HepG2 (cell line): ENCODE data around the gene MIA2. TPM values are rescaled to one million over a fixed set of nuclear protein-coding genes. Genes with fewer than 3 reads are reported as not detected.
A peak's percentile ranks its signal among the peaks of the same experiment; 100 is the strongest.

Experiments
- ATF1 ChIP-seq: IDR thresholded peaks from 2 replicates; pipeline ENCODE4 v1.6.1; 2016; ENCODE audit warnings: mild to moderate bottlenecking, control low read depth
- CENPT ChIP-seq: sonication (generic); formaldehyde crosslinking; IDR thresholded peaks from 2 replicates; pipeline ENCODE4 v1.8.0; 2022; ENCODE audit warnings: low read depth, mild to moderate bottlenecking, moderate library complexity, missing genetic modification reagents
- DMTF1 ChIP-seq: sonication (generic); formaldehyde crosslinking; IDR thresholded peaks from 2 replicates; pipeline ENCODE4 v1.4.0; 2020; ENCODE audit warnings: mild to moderate bottlenecking, missing genetic modification reagents
- DNMT3B ChIP-seq: conservative IDR thresholded peaks from 2 replicates; pipeline ENCODE4 v1.6.1; 2016; ENCODE audit warnings: missing biosample characterization, control low read depth
- FOSL2 ChIP-seq: sonication (generic); formaldehyde crosslinking; IDR thresholded peaks from 2 replicates; pipeline ENCODE4 v1.4.0; 2020; ENCODE audit warnings: missing genetic modification reagents
- HNF4A ChIP-seq: sonication (generic); formaldehyde crosslinking; IDR thresholded peaks from 2 replicates; pipeline ENCODE4 v1.4.0; 2020; ENCODE audit warnings: missing genetic modification reagents
- JUND ChIP-seq: sonication (generic); formaldehyde crosslinking; IDR thresholded peaks from 2 replicates; pipeline ENCODE4 v1.8.0; 2022; ENCODE audit warnings: mild to moderate bottlenecking, missing genetic modification reagents
- MAFF ChIP-seq: IDR thresholded peaks from 2 replicates; pipeline ENCODE4 v1.6.1; 2011; ENCODE audit warnings: low read depth, low read length, improper control_type of control experiment
- MYC ChIP-seq: sonication (generic); formaldehyde crosslinking; IDR thresholded peaks from 2 replicates; pipeline ENCODE4 v1.9.0; 2021; ENCODE audit warnings: missing genetic modification reagents, borderline replicate concordance
- NAIF1 ChIP-seq: sonication (generic); formaldehyde crosslinking; IDR thresholded peaks from 2 replicates; pipeline ENCODE4 v1.5.0; 2020; ENCODE audit warnings: mild to moderate bottlenecking, missing genetic modification reagents, borderline replicate concordance
- RCOR2 ChIP-seq: IDR thresholded peaks from 2 replicates; pipeline ENCODE4 v1.6.1; 2016; ENCODE audit warnings: missing biosample characterization, missing genetic modification reagents
- TAF1 ChIP-seq: sonication (generic); formaldehyde crosslinking; IDR thresholded peaks from 2 replicates; pipeline ENCODE4 v1.4.0; 2020; ENCODE audit warnings: missing genetic modification reagents
- TBX3 ChIP-seq: fragments of 450-650 bp; IDR thresholded peaks from 2 replicates; pipeline ENCODE4 v1.6.1; 2017; ENCODE audit warnings: antibody characterized with exemption, mild to moderate bottlenecking, inconsistent platforms, borderline replicate concordance
- ZFP1 ChIP-seq: IDR thresholded peaks from 2 replicates; pipeline ENCODE4 v1.6.1; 2016
- ZFP37 ChIP-seq: sonication (generic); formaldehyde crosslinking; IDR thresholded peaks from 2 replicates; pipeline ENCODE4 v1.4.0; 2020; ENCODE audit warnings: missing genetic modification reagents, borderline replicate concordance
- ZNF263 ChIP-seq: sonication (generic); formaldehyde crosslinking; IDR thresholded peaks from 2 replicates; pipeline ENCODE4 v1.4.0; 2020; ENCODE audit warnings: missing genetic modification reagents
- ZNF562 ChIP-seq: sonication (generic); formaldehyde crosslinking; IDR thresholded peaks from 2 replicates; pipeline ENCODE4 v1.8.0; 2022; ENCODE audit warnings: missing genetic modification reagents, borderline replicate concordance
- polyA plus RNA-seq, 8 experiments: library from polyadenylated mRNA; depleted of rRNA in 3 of 8; stranded (reverse) in 7 of 8; unstranded in 1 of 8; fragments of >200 nt; fragmentation: Illumina TruSeq in 4 of 8; extraction: Trizol in 4 of 8; gene quantifications; 2 replicates each; pipeline versions ENCODE4 v1.2.1 to v1.2.3, GENCODE V29; 2011 to 2016; ENCODE audit warnings: low read depth in 4 of 8, missing spikeins in 1 of 8, mixed read lengths in 1 of 8; ENCODE audit not compliant: insufficient read depth in 1 of 8
- total RNA-seq, 5 experiments: library from RNA; depleted of rRNA; stranded (reverse); fragments of >200 nt; fragmentation: Illumina TruSeq; extraction: Trizol; gene quantifications; 2 replicates each; pipeline ENCODE4 v1.2.3, GENCODE V29; 2016; ENCODE audit warnings: low read depth in 1 of 5
- TF ChIP-seq, protein P1 (sequence below): sonication (generic); formaldehyde crosslinking; IDR thresholded peaks from 2 replicates; pipeline ENCODE4 v1.8.1; 2023; ENCODE audit warnings: mild to moderate bottlenecking, moderate library complexity, missing genetic modification reagents
- TF ChIP-seq, protein P2 (sequence below), 2 experiments: fragments of 450-650 bp in 1 of 2; sonication (generic) in 1 of 2; formaldehyde crosslinking; IDR thresholded peaks; 2 replicates each; pipeline versions ENCODE4 v1.5.0 to v1.8.0; 2020 to 2022; ENCODE audit warnings: mild to moderate bottlenecking in 1 of 2, missing genetic modification reagents in 1 of 2
- TF ChIP-seq, protein P3 (sequence below): IDR thresholded peaks from 2 replicates; pipeline ENCODE4 v1.6.1; 2016; ENCODE audit warnings: control low read depth
- TF ChIP-seq, protein P4 (sequence below): sonication (generic); formaldehyde crosslinking; conservative IDR thresholded peaks from 2 replicates; pipeline ENCODE4 v1.8.0; 2022; ENCODE audit warnings: mild to moderate bottlenecking, moderate library complexity, missing genetic modification reagents

The MIA2 gene
- total and polyA plus RNA-seq, 2 of the 13 experiments (the other 11 are each of a cell fraction or from before 2014, with no cell fraction given) = 134 to 158 TPM

DNA sequence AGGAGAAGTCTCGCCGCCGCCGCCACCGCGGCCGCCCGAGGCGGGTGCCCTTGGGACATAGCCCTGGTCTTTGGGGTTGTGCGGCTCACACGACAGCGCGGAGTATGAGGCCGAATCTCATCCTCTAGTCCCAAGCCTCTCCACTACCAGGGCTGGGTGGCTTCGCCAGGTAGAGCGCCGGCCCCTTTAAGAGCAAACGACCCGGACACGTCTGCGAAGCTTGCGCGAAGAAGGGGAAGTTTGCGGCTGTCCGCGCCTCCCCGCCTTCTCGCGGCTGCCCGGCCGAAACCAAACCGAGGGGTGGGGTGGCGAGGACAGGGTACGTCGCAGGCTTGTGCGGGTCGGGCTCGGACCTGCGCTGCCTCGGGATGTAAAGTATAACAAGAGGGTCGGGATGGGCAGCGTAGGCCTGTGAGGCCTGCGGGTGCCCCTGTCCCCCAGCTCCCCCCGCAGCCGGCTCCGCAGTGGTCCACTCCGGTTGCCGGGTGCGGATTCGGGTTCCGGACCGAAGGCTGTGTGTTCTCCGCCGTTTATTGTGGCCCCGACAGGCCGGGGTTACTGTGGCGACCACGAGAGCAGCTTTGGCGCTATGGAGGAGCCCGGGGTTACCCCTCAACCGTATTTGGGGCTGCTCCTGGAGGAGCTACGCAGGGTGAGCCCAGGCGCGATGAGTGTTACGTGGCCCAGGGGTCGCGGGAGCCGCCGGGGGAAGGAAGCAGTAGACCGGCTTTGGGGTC is 33.3 kb downstream of the MIA2 start (continued):
- TF ChIP-seq MAFF (no peak; the same call in 1 of the 2 replicates), NAIF1 (peak; percentile 99), RCOR2 (CRISPR knock-in tag) (no peak; the same call in 1 of the 2 replicates), JUND (CRISPR knock-in tag) (peak; percentile 35; the same call in 1 of the 2 replicates), ZNF263 (peak; percentile 69; the same call in 1 of the 2 replicates), TBX3 (no peak; the same call in 1 of the 2 replicates), HNF4A (peak; percentile 49; the same call in 1 of the 2 replicates), ATF1 (no peak; the same call in 1 of the 2 replicates), MYC (CRISPR knock-in tag) (peak; percentile 77; the same call in 1 of the 2 replicates), DNMT3B (CRISPR knock-in tag) (peak; percentile 96), DMTF1 (CRISPR knock-in tag) (no peak), ZNF562 (CRISPR knock-in tag) (no peak), TAF1 (CRISPR knock-in tag) (peak; percentile 95), CENPT (peak; percentile 61), FOSL2 (peak; percentile 66), ZFP1 (CRISPR knock-in tag) (peak; percentile 90; the same call in 1 of the 2 replicates), ZFP37 (CRISPR knock-in tag) (peak; percentile 42)
- TF ChIP-seq, protein P1, sequence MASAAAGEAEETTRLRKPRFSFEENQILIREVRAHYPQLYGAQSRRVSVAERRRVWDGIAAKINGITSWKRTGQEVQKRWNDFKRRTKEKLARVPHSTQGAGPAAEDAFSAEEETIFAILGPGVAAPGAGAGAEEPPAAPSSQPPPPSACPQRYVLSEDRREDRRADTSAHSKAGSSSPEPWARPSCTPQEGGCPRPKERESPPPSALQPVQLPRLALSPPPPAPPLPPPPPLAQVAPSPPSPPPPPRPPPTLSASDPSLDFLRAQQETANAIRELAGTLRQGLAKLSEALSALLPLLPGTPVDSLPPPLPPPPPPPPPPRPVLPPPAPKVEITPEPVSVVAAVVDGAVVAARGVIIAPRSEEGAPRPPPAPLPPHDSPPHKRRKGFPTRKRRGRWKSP = peak; percentile 98
- TF ChIP-seq, protein P2, sequence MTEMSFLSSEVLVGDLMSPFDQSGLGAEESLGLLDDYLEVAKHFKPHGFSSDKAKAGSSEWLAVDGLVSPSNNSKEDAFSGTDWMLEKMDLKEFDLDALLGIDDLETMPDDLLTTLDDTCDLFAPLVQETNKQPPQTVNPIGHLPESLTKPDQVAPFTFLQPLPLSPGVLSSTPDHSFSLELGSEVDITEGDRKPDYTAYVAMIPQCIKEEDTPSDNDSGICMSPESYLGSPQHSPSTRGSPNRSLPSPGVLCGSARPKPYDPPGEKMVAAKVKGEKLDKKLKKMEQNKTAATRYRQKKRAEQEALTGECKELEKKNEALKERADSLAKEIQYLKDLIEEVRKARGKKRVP (CRISPR knock-in tag; IDR thresholded peaks at IDR 0.05) = peak in 1 of 2 experiments; percentile 10; a peak in 1 of 4 replicates
- TF ChIP-seq, protein P3, sequence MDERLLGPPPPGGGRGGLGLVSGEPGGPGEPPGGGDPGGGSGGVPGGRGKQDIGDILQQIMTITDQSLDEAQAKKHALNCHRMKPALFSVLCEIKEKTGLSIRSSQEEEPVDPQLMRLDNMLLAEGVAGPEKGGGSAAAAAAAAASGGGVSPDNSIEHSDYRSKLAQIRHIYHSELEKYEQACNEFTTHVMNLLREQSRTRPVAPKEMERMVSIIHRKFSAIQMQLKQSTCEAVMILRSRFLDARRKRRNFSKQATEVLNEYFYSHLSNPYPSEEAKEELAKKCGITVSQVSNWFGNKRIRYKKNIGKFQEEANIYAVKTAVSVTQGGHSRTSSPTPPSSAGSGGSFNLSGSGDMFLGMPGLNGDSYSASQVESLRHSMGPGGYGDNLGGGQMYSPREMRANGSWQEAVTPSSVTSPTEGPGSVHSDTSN = no peak
- TF ChIP-seq, protein P4, sequence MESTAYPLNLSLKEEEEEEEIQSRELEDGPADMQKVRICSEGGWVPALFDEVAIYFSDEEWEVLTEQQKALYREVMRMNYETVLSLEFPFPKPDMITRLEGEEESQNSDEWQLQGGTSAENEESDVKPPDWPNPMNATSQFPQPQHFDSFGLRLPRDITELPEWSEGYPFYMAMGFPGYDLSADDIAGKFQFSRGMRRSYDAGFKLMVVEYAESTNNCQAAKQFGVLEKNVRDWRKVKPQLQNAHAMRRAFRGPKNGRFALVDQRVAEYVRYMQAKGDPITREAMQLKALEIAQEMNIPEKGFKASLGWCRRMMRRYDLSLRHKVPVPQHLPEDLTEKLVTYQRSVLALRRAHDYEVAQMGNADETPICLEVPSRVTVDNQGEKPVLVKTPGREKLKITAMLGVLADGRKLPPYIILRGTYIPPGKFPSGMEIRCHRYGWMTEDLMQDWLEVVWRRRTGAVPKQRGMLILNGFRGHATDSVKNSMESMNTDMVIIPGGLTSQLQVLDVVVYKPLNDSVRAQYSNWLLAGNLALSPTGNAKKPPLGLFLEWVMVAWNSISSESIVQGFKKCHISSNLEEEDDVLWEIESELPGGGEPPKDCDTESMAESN (CRISPR knock-in tag) = peak; percentile 69
